ENCODE data around the gene GTPBP6.

The GTPBP6 gene

GRCh38 chrX:300334-300733 lies 18.3 kb downstream of the GTPBP6 start:
- DNase-seq (ENCODE audit: low read depth), result no peak
- H3K4me3 ChIP-seq (ENCODE audit: low read depth, low read length), result no peak overlapping the region
- TF ChIP-seq MYC (IDR thresholded peaks at IDR 0.05; ENCODE audit: low read depth, low read length), result no peak
- TF ChIP-seq MAX (IDR thresholded peaks at IDR 0.05; ENCODE audit: low read depth, low read length), result no peak
- TF ChIP-seq CTCF (IDR thresholded peaks at IDR 0.05; ENCODE audit: low read depth, low read length), result no peak
- no peak for TF ChIP-seq POLR2A (IDR thresholded peaks at IDR 0.05; ENCODE audit: extremely low read depth, insufficient read length)

GRCh38 chrX:298993-299392 lies 19.6 kb downstream of the GTPBP6 start:
- no peak overlapping the region for H3K4me3 ChIP-seq (ENCODE audit: low read depth, low read length)
- TF ChIP-seq MAX (IDR thresholded peaks at IDR 0.05; ENCODE audit: low read depth, low read length), result no peak
- TF ChIP-seq POLR2A (IDR thresholded peaks at IDR 0.05; ENCODE audit: extremely low read depth, insufficient read length), result no peak
- no peak for TF ChIP-seq MYC (IDR thresholded peaks at IDR 0.05; ENCODE audit: low read depth, low read length)
- no peak for TF ChIP-seq CTCF (IDR thresholded peaks at IDR 0.05; ENCODE audit: low read depth, low read length)
- no peak for DNase-seq (ENCODE audit: low read depth)

- DNase-seq (ENCODE audit: low read depth), result no peak
- TF ChIP-seq MAX (IDR thresholded peaks at IDR 0.05; ENCODE audit: low read depth, low read length), result no peak
- H3K4me3 ChIP-seq (ENCODE audit: low read depth, low read length), result no peak overlapping the region
These were observed 23.5 kb downstream of the GTPBP6 start for GRCh38 chrX:295136-295535.

GRCh38 chrX:292900-293897 lies 25.4 kb downstream of the GTPBP6 start:
- no peak for DNase-seq (ENCODE audit: low read depth)
- no peak for TF ChIP-seq POLR2A (IDR thresholded peaks at IDR 0.05; ENCODE audit: extremely low read depth, insufficient read length)
- TF ChIP-seq MAX (IDR thresholded peaks at IDR 0.05; ENCODE audit: low read depth, low read length), result no peak
- no peak for TF ChIP-seq MYC (IDR thresholded peaks at IDR 0.05; ENCODE audit: low read depth, low read length)
- TF ChIP-seq CTCF (IDR thresholded peaks at IDR 0.05; ENCODE audit: low read depth, low read length), result no peak
- no peak overlapping the region for H3K4me3 ChIP-seq (ENCODE audit: low read depth, low read length)

- no peak for TF ChIP-seq CTCF (IDR thresholded peaks at IDR 0.05; ENCODE audit: low read depth, low read length)
- no peak for DNase-seq (ENCODE audit: low read depth)
- no peak overlapping the region for H3K4me3 ChIP-seq (ENCODE audit: low read depth, low read length)
These were observed 27.1 kb downstream of the GTPBP6 start for GRCh38 chrX:291411-291901.

GRCh38 chrX:290476-291166 lies 28.0 kb downstream of the GTPBP6 start:
- no peak for DNase-seq (ENCODE audit: low read depth)
- TF ChIP-seq MAX (IDR thresholded peaks at IDR 0.05; ENCODE audit: low read depth, low read length) (no peak), POLR2A (IDR thresholded peaks at IDR 0.05; ENCODE audit: extremely low read depth, insufficient read length) (no peak), MYC (IDR thresholded peaks at IDR 0.05; ENCODE audit: low read depth, low read length) (no peak)
- no peak overlapping the region for H3K4me3 ChIP-seq (ENCODE audit: low read depth, low read length)

Measured in NB4 (cell line).